ENCODE measurements around the gene INHBA.

GRCh38 chr7:41648501-41648900 lies 54.4 kb downstream of the INHBA start:
- no peak for TF ChIP-seq EZH2 (IDR thresholded peaks at IDR 0.05; ENCODE audit: borderline replicate concordance, insufficient read depth, low read length, poor library complexity, severe bottlenecking)
- TF ChIP-seq CTCF (IDR thresholded peaks at IDR 0.05; ENCODE audit: poor library complexity, severe bottlenecking), result no peak
- TF ChIP-seq TAF1 (IDR thresholded peaks at IDR 0.05; ENCODE audit: low read depth), result no peak
- TF ChIP-seq POLR2AphosphoS5 (IDR thresholded peaks at IDR 0.05), result no peak
- TF ChIP-seq RAD21 (conservative IDR thresholded peaks at IDR 0.05), result no peak
- no peak for TF ChIP-seq EP300 (conservative IDR thresholded peaks at IDR 0.05; ENCODE audit: poor library complexity, severe bottlenecking)

All from neural cell (in vitro differentiated cells).